Mononuclear cell (primary cell): ENCODE results near the gene MAMDC2. TPM values are rescaled to one million over a fixed set of nuclear protein-coding genes. Genes with fewer than 3 reads are reported as not detected.

Experiments
- H3K27me3 ChIP-seq: 2 replicates; pipeline ENCODE4 v1.6.0; 2011; ENCODE audit warnings: low read length, control low read depth; ENCODE audit not compliant: insufficient read depth
- H3K4me1 ChIP-seq: 2 replicates; pipeline ENCODE4 v1.5.1; 2011; ENCODE audit warnings: mild to moderate bottlenecking, low read length, control low read depth; ENCODE audit not compliant: insufficient read depth
- H3K4me3 ChIP-seq: 2 replicates; pipeline ENCODE4 v1.5.1; 2011; ENCODE audit warnings: mild to moderate bottlenecking, low read length, moderate library complexity
- H3K9me3 ChIP-seq: 2 replicates; pipeline ENCODE4 v1.5.1; 2011; ENCODE audit warnings: low read depth, mild to moderate bottlenecking, control low read depth, low read length
- total RNA-seq: library from RNA; depleted of rRNA; stranded (reverse); fragments of >200 nt; gene quantifications from one replicate; pipeline ENCODE4 v1.2.3, GENCODE V29; 2012

MAMDC2 gene
- total RNA-seq, 1 donor: 0.10 TPM

DNA sequence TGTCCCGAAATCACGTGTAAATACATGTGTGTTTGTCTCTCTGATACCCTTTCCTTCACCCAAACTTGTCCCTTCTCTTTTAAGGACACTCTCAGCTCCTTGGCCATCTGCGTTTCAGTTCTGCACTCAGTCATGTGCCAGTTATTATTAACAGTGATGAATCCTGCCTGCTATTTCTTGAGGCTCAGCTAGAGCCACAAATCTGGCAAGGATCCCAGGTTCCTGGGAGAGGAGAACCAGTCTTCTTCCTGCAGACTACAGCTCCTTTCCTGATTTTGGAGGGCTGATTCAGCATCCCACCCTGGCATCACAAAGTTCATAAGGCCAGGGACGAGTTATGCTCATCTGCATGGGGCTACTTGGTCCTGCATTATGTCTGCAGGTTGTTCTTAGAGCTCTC is 5.6 kb downstream of the MAMDC2 start:
- Histone ChIP-seq H3K9me3 (no peaks in the 10 kb centered on the region), H3K4me3 (no peak overlapping the region), H3K4me1 (peaks cover 9% of the 10 kb centered on the region), H3K27me3 (peaks cover 7% of the 10 kb centered on the region)

DNA sequence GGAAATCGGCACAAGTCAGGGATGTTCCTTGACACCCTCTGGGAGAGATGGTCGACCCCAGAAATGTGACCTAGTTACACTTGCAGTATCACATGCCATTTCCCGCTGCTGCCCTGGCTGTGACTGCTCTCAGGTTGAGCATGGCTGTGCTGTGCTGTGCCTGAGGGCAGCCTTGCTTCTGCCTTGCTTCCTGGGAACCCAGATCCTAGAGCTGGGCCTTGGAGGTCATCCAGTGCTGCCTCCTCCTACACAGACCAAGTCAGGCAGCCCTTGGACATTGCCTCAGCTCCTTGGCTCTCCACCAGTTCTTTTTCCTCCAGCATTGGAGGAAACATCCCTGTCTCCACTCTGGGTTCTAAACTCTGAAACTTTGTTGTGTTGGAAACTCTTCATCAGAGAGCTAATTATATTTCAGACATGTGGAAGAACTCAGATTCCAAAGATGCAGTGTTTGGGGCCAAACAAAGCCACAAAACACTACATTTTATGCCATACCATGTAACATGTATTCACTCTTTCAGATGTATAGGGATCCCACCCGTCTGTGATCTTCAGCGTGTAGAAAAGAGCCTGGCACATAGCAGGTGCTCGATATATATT is 6.1 kb downstream of the MAMDC2 start:
- H3K27me3 ChIP-seq: peaks cover 6% of the 10 kb centered on the region
- H3K4me1 ChIP-seq: peaks cover 15% of the 10 kb centered on the region
- no peaks in the 10 kb centered on the region for H3K9me3 ChIP-seq
- H3K4me3 ChIP-seq: no peak overlapping the region

DNA sequence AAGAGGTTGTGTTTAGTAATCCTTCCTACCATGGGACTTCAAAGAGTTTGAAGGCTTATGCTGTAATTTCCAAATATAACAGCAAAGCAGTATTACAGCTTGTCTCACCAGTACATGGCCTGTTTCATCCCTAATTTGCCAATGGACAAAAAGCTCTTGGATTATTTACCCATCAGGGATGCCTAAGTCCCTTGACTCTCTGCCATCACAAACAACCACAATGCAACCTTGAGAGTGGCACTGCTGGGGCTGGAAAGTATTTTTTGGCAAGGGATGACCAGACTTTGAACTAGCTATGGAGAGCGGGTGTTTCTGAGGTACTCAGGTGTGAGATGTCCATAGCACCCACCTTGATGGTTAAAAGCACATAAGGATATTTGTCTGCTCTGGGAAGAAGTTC is 9.1 kb downstream of the MAMDC2 start:
- no peaks in the 10 kb centered on the region for H3K27me3 ChIP-seq
- peaks cover 17% of the 10 kb centered on the region for H3K4me1 ChIP-seq
- no peak overlapping the region for H3K4me3 ChIP-seq
- no peaks in the 10 kb centered on the region for H3K9me3 ChIP-seq

DNA sequence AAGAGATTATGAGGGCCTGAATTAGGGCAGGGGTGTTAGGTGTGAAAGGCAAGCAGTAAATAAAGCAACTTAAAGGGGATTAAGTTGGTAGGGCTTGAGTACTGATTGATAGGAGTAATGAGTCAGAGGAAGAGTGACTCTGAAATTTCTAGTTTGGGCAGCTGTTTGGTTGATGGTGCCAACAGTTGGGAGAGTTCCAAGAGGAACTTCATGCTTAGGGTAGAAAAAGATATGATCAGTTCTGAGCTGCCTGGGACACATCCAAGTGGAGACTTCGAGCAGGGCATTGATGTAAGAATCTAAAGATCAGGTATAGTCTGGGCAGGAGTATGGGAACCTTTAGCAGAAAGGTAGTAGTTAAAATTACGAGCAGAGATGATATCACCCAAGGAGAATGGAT is 10.2 kb downstream of the MAMDC2 start:
- H3K4me3 ChIP-seq: no peak overlapping the region
- H3K4me1 ChIP-seq: peaks cover 17% of the 10 kb centered on the region
- no peaks in the 10 kb centered on the region for H3K9me3 ChIP-seq
- H3K27me3 ChIP-seq: no peaks in the 10 kb centered on the region

DNA sequence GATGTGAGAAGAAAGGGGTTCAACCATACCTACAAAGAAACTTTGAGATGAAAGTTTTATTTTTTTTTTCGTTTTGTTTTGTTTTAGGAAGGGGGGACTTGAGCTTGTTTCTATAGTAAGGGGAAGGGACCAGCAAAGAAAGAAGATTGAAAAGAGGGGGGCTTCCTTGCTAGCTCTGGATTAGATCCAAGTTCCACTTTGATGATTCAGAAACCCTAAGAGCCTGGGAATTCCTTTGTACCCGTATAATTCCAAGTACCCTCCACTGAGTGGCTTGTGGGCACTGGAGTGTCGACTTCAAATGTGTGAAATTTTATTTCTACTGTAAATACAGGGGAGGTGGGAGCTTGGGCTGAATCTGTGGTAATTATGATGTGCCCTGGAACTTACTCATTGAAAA is 10.9 kb downstream of the MAMDC2 start:
- Histone ChIP-seq H3K9me3 (no peaks in the 10 kb centered on the region), H3K4me1 (peaks cover 17% of the 10 kb centered on the region), H3K4me3 (no peak overlapping the region), H3K27me3 (no peaks in the 10 kb centered on the region)

DNA sequence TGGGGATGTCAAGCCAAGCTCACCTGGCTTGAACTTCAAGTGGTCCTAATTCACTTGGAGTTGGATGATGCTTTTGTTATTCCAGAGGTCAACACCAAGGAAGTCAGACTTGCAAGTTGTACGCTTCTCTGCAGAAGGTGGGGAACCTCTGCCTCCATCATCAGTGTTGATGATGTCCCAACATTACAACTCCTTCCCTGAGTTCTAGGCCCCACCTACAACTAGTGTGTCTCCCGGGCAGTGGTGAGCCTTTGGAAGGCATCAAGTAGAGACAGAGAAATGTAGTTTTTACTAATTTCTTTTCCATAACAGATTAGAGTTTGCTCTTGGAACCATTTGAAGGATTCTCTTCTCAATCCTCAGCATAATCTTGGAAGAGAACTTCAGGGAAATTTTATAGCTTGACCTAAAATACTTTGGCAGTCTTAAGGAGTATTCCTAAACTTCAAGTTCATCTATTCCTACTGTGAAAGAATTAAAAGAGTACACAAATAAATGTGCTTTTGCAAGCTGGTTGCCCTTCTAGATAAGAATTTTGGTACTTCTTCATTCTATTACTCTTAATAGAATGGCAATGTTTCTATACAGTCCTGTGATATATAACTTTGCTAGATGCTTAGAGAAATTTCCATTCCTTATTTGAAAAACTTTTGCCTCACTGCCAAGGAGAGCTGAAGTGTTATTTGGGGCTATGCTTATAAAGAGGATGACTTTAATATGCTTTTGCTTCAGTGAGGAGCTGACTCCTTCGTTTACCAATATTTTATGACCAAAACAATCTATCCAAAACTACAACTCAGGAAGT is 12.0 kb downstream of the MAMDC2 start:
- peaks cover 17% of the 10 kb centered on the region for H3K4me1 ChIP-seq
- H3K4me3 ChIP-seq: no peak overlapping the region
- H3K27me3 ChIP-seq: no peaks in the 10 kb centered on the region
- H3K9me3 ChIP-seq: no peaks in the 10 kb centered on the region

DNA sequence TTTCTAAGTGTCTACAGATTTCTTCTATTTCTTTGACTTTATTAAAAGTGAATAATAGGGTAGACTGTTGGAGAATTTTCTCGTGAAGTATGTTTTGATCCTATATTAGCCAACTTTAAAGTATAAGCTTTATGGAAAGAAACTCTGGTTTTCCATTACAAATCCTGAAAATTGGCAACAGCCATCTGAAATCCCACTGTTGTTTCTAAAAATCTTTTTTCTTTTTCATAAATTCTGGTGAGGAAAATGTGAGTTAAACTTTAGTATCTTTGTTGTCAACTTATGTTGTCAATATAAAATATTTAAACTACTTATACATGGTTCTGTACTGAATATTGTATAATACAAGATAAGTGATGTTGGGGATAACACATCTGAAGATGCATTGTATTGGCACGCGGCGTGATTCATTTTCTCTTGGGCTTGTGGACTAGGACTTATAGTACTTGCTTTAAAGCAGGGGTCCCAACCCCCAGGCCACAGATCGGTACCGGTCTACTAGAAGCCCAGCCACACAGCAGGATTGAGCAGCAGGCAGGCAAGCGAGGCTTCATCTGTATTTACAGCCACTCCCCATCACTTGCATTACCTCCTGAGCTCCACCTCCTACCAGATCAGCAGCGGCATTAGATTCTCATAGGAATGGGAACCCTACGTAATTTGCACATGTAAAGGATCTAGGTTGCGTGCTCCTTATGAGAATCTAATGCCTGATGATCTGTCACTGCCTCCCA is 12.7 kb downstream of the MAMDC2 start:
- H3K4me3 ChIP-seq: no peak overlapping the region
- no peaks in the 10 kb centered on the region for H3K27me3 ChIP-seq
- H3K4me1 ChIP-seq: peaks cover 22% of the 10 kb centered on the region
- H3K9me3 ChIP-seq: no peaks in the 10 kb centered on the region

DNA sequence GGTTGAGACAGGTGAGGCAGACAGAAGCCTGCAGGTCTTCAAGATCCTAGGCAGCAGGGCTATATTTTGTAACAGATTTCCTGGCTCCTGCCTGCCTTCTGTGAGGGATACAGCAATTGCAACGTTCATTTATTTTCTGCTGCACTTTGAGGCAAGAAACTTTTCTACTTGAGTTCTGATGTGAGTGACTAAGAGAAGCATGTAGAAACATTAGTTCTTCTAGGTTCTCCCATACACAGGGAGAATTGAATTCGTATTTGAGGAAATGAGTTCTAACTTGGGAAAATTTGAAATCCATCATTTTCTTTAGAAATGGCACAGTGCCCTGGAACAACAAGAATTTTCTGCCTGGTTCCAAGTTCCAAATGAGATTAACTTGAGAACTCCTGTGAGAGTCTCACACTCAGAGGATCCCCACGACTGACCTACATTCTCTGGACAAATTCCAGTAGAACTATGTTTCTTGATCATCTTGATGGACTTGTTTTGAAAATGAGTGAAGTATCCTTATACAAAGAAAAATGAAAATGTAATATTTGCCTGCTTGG is 15.0 kb downstream of the MAMDC2 start:
- no peak overlapping the region for H3K4me3 ChIP-seq
- no peaks in the 10 kb centered on the region for H3K9me3 ChIP-seq
- no peaks in the 10 kb centered on the region for H3K27me3 ChIP-seq
- H3K4me1 ChIP-seq: peaks cover 19% of the 10 kb centered on the region

DNA sequence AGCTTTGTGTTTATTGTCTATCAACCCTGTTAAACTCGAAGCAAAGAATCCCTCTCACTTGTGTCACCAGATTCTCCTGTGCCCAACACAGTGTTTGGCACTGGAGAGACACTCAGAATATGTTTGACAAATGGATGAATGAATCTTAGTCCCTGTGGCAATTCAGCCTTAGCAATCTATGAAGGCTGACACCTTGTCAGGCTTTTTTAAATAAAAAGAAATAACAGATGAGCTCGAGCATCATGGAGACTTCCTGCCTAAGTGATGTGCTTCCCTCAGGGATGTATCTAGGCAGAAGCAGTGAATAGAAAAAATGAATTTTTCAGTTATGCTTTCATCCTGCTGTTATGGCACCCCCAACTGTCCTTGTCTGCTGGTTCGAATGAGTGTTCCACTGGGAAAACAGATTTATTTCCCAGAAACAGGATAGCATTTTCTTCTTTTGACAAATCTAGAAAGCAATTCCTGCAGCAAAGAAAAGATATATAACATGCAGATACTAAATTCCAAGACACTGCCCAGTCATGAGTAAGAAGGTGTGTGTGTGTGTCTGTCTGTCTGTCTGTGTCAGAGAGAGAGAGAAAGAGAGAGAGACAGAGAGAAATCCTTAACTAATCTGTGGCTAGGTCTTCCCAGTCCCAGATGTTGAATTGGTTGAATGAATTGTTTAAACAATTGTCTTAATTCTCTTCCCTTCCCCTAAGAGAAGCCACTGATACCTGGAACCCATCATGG is 16.7 kb downstream of the MAMDC2 start:
- Histone ChIP-seq H3K4me3 (no peak overlapping the region), H3K27me3 (no peaks in the 10 kb centered on the region), H3K9me3 (no peaks in the 10 kb centered on the region), H3K4me1 (peaks cover 6% of the 10 kb centered on the region)

DNA sequence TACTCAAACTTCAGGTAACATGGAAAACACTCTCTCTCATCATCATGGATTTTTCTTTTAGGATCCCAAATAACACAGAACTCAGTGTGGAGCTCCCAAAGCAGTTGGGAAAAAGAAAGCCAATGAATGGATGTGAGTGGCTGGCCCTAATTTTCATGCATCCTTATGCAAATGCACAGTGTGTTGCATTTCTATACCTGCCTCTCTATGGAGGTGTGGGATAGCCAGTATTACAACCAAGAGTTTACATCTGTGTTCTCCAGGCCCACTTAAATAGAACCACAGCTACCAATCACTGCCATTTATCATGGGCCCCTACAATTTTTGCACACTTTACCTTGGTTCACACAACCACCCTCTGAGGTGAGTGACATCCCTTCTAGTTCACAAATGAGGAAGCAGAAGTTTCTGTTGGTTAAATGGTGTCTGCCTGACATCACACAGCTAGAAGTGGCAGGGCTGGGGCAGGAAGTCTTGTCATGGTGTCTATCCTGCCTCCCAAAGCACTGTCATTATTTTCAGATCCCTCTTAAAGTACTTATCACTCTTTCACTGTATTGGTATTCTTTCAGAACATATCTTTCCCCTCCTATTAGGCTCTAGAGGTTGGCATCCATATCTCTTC is 17.3 kb downstream of the MAMDC2 start:
- no peak overlapping the region for H3K4me3 ChIP-seq

DNA sequence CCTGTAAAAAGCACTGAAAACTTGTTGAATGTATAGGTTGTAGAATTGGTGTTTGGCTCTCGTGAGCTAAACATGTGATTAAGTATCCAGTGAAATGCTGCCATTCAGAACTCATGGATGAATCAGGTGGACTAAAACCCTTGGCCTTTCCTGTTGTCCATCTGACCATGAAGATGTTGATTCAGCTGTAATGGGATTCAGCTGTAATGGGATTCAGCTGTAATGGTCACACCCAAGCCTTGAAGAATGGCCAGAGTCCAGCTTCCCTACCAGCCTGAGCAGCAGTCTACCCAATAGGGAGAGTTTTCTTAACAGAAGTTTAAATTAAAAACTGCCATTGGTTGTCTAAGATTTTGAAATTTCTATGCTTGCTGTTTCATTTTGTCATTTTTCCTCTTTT is 18.1 kb downstream of the MAMDC2 start:
- H3K4me3 ChIP-seq: no peak overlapping the region
- no peaks in the 10 kb centered on the region for H3K9me3 ChIP-seq
- peaks cover 6% of the 10 kb centered on the region for H3K4me1 ChIP-seq

More for the DNA sequence above, 17.3 kb downstream of the MAMDC2 start:
- Histone ChIP-seq H3K27me3 (no peaks in the 10 kb centered on the region), H3K4me1 (peaks cover 6% of the 10 kb centered on the region), H3K9me3 (no peaks in the 10 kb centered on the region)

DNA sequence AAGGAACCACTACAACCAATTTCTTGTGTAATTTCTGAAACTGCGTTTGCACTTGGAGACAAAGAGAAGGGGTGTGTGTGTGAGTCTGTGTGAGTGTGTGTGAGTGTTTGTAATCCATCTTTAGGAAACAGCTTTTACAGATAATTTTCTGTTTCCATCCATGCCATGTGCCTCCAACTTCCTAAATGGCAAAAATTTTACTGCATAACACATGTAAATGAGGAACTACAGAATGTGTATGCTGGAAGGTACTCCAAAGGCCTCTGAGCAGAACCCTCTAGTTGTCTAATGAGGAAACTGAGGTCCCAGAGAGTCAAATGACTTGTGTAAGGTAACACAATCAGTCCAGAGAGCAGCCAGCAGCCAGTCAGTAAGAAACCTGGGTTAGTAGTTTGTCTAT is 20.8 kb downstream of the MAMDC2 start:
- H3K27me3 ChIP-seq: no peaks in the 10 kb centered on the region

More for the DNA sequence above, 18.1 kb downstream of the MAMDC2 start:
- H3K27me3 ChIP-seq: no peaks in the 10 kb centered on the region

DNA sequence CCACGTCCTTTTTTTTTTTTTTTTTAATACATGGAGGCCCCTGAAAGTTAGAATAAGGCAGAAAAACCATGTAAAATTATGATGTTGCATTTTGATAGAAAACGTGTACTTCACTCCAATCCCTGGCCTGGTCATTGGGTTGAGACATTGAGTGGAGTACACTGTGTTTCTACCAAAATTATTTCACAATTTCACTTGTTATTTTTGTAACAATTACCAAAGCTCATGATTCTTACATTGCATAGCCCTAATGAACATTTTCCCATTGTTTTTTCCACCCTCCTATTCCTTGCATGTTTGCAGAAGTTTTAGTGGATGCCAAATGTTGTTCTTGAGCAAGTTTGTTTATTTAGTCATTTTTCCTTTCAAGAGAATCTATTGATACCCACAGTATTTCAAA is 21.9 kb downstream of the MAMDC2 start:
- no peak overlapping the region for H3K4me3 ChIP-seq
- H3K27me3 ChIP-seq: no peaks in the 10 kb centered on the region
- no peaks in the 10 kb centered on the region for H3K9me3 ChIP-seq
- peaks cover 6% of the 10 kb centered on the region for H3K4me1 ChIP-seq

More for the DNA sequence above, 20.8 kb downstream of the MAMDC2 start:
- Histone ChIP-seq H3K4me3 (no peak overlapping the region), H3K4me1 (peaks cover 6% of the 10 kb centered on the region), H3K9me3 (no peaks in the 10 kb centered on the region)

DNA sequence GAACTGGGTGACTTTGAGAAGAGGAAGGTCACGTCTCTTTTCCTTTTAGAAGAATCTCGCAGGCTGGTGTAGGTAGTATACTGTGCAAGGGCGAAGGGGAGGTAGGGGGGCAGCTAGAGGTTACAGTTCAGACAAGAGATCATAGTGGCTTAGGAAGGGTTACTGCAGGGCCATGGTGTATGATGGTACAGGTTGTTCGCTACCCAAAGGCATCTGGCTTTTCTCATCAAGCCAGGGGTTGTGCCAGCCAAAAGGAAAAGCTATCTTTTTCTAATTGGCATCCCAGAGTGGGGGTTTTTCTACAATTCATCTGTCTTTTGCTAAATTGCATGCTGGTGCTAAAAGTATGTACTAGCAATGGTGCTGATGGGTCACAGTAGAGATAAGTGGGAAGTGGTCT is 22.8 kb downstream of the MAMDC2 start:
- H3K9me3 ChIP-seq: no peaks in the 10 kb centered on the region
- no peak overlapping the region for H3K4me3 ChIP-seq
- no peaks in the 10 kb centered on the region for H3K27me3 ChIP-seq
- peaks cover under 1% of the 10 kb centered on the region for H3K4me1 ChIP-seq
